K562 (cell line): ENCODE data around the gene LSM12. TPM values are rescaled to one million over a fixed set of nuclear protein-coding genes. Genes with fewer than 3 reads are reported as not detected.

Experiments used
- ATAC-seq: fragments of 200-7000 bp; cut with Tn5 transposase; 3 replicates; pipeline ENCODE4 v1.9.1; 2020; ENCODE audit warnings: moderate library complexity
- BruUV-seq: library from RNA; stranded (reverse); fragments of 400-500 nt; replicated peaks from 2 replicates; lab custom pipeline; 2021; lab: Mats Ljungman, UMichigan
- CTCF ChIA-PET: fragments of 300-600 bp; formaldehyde crosslinking; extraction: SDS; loops from one replicate; lab custom pipeline; 2021; ENCODE audit warnings: low intra/inter-chr PET ratio; lab: Yijun Ruan, JAX
- POLR2A ChIA-PET: fragments of 300-600, 350-650 bp; sonication (Branson Sonifier 250); formaldehyde crosslinking; extraction: SDS; loops from one replicate; lab custom pipeline; 2021; ENCODE audit warnings: antibody characterized with exemption, inconsistent platforms; lab: Yijun Ruan, JAX
- DNase-seq, 4 experiments: peaks; one replicate each; pipeline versions ENCODE4 v3.0.0 to v3.0.0-alpha.2; 2011 to 2018; ENCODE audit warnings: low spot score in 3 of 4, mixed read lengths in 3 of 4; ENCODE audit errors: extremely low read depth in 1 of 4
- FAIRE-seq: peaks from 2 replicates; lab custom pipeline; 2011; peaks lifted over from hg19 to GRCh38; lab: Jason Lieb, UNC
- H2AFZ ChIP-seq: 2 replicates; pipeline ENCODE4 v1.6.0; 2011; ENCODE audit warnings: low read depth, low read length, control low read depth, inconsistent platforms
- H3K27ac ChIP-seq: fragments of 200-600 bp; 3 replicates; pipeline ENCODE4 v1.8.0; 2011; ENCODE audit warnings: low read depth, mild to moderate bottlenecking, control low read depth, inconsistent platforms, low read length, moderate library complexity, mixed read lengths; ENCODE audit errors: extremely low read depth
- H3K27me3 ChIP-seq, 2 experiments: fragments of 300-600 bp in 1 of 2; 2 replicates in 1 of 2; 3 replicates in 1 of 2; pipeline versions ENCODE4 v1.6.0 to v1.8.0; 2011; ENCODE audit warnings: inconsistent platforms in 2 of 2, low read length in 2 of 2, mild to moderate bottlenecking in 1 of 2, mixed read lengths in 1 of 2, moderate library complexity in 1 of 2; ENCODE audit not compliant: control insufficient read depth in 2 of 2, insufficient read depth in 2 of 2
- H3K36me3 ChIP-seq: fragments of 300-600 bp; 3 replicates; pipeline ENCODE4 v1.8.0; 2011; ENCODE audit warnings: mild to moderate bottlenecking, low read length, inconsistent platforms; ENCODE audit not compliant: control insufficient read depth, insufficient read depth
- H3K4me1 ChIP-seq, 2 experiments: fragments of 200-600 bp in 1 of 2; replicated peaks in 1 of 2; 2 replicates in 1 of 2; 3 replicates in 1 of 2; pipeline versions ENCODE4 v1.5.1 to v1.8.0; 2011; ENCODE audit warnings: inconsistent platforms in 2 of 2, low read length in 2 of 2, mild to moderate bottlenecking in 1 of 2, mixed read lengths in 1 of 2, moderate library complexity in 1 of 2; ENCODE audit not compliant: control insufficient read depth in 2 of 2, insufficient read depth in 2 of 2
- H3K4me2 ChIP-seq: 2 replicates; pipeline ENCODE4 v1.6.1; 2011; ENCODE audit warnings: low read length, control low read depth, inconsistent platforms, mixed read lengths; ENCODE audit not compliant: insufficient read depth
- H3K4me3 ChIP-seq: fragments of 200-600 bp; sonication (generic), shearing (Covaris generic); 2 replicates; pipeline ENCODE4 v1.5.1; 2016; ENCODE audit warnings: control low read depth, inconsistent platforms
- H3K79me2 ChIP-seq: fragments of 200-600 bp; 3 replicates; pipeline ENCODE4 v1.8.0; 2011; ENCODE audit warnings: low read length, inconsistent platforms; ENCODE audit not compliant: control insufficient read depth, insufficient read depth
- H3K9ac ChIP-seq, 2 experiments: 2 replicates each; pipeline versions ENCODE4 v1.6.0 to v1.6.1; 2011; ENCODE audit warnings: low read depth in 2 of 2, low read length in 2 of 2, control low read depth in 1 of 2, inconsistent platforms in 1 of 2, mild to moderate bottlenecking in 1 of 2, mixed read lengths in 1 of 2; ENCODE audit not compliant: insufficient read depth in 1 of 2
- H3K9me1 ChIP-seq: one replicate; pipeline ENCODE4 v1.6.0; 2011; ENCODE audit warnings: inconsistent platforms, mild to moderate bottlenecking, low read length, moderate library complexity; ENCODE audit not compliant: control insufficient read depth, insufficient read depth
- H3K9me3 ChIP-seq: replicated peaks from 2 replicates; pipeline ENCODE4 v1.5.1; 2011; ENCODE audit warnings: low read depth, low read length, inconsistent platforms; ENCODE audit not compliant: control insufficient read depth, insufficient read depth
- H4K20me1 ChIP-seq: replicated peaks from 2 replicates; pipeline ENCODE4 v1.6.1; 2011; ENCODE audit warnings: low read length, inconsistent platforms, mixed read lengths; ENCODE audit not compliant: control insufficient read depth, insufficient read depth
- CBFA2T2 ChIP-seq: fragments of 450-650 bp; conservative IDR thresholded peaks from 2 replicates; pipeline ENCODE4 v1.6.1; 2017; ENCODE audit warnings: mild to moderate bottlenecking
- CBX3 ChIP-seq, 2 experiments: IDR thresholded peaks; 1 replicate in 1 of 2; 2 replicates in 1 of 2; pipeline ENCODE4 v1.6.1; 2012; ENCODE audit warnings: inconsistent platforms in 2 of 2, low read length in 2 of 2, borderline replicate concordance in 1 of 2, control low read depth in 1 of 2
- FOXO4 ChIP-seq: fragments of 450-650 bp; formaldehyde crosslinking; IDR thresholded peaks from 2 replicates; pipeline ENCODE4 v1.4.0; 2020; ENCODE audit warnings: mild to moderate bottlenecking, moderate library complexity
- MAFF ChIP-seq: IDR thresholded peaks from 2 replicates; pipeline ENCODE4 v1.6.1; 2012; ENCODE audit warnings: low read length, improper control_type of control experiment
- NFE2L1 ChIP-seq: fragments of 450-650 bp; IDR thresholded peaks from 2 replicates; pipeline ENCODE4 v1.6.1; 2016; ENCODE audit warnings: missing genetic modification characterization, low read depth, mild to moderate bottlenecking, missing compliant biosample characterization, moderate library complexity, borderline replicate concordance
- PREB ChIP-seq: sonication (generic); formaldehyde crosslinking; IDR thresholded peaks from 2 replicates; pipeline ENCODE4 v1.8.1; 2023; ENCODE audit warnings: mild to moderate bottlenecking, missing genetic modification reagents
- SIN3B ChIP-seq: fragments of 450-650 bp; IDR thresholded peaks from 2 replicates; pipeline ENCODE4 v1.6.1; 2017; ENCODE audit warnings: low read depth, mild to moderate bottlenecking, moderate library complexity
- TBL1XR1 ChIP-seq, 2 experiments: IDR thresholded peaks; 2 replicates each; pipeline ENCODE4 v1.6.1; 2012; ENCODE audit warnings: improper control_type of control experiment in 2 of 2, low read length in 2 of 2, mild to moderate bottlenecking in 1 of 2
- ZNF140 ChIP-seq: fragments of 250-450 bp; sonication (Bioruptor Pico); IDR thresholded peaks from 2 replicates; pipeline ENCODE4 v1.8.0; 2021; ENCODE audit warnings: moderate library complexity, mild to moderate bottlenecking, inconsistent platforms
- WGBS: fragments of 100-300 bp; shearing (Covaris generic); methylation state at CpG from one replicate; pipeline ENCODE4 v1.1.6; 2016; ENCODE audit warnings: low coverage, mixed read lengths; ENCODE audit not compliant: insufficient coverage; ENCODE audit errors: missing lambda C conversion rate; 5-methylcytosine and 5-hydroxymethylcytosine counted together
- in situ Hi-C: fragments of 300-500 bp; cut with MboI; formaldehyde crosslinking; loops from 4 replicates; pipeline ENCODE4 v1.15.0; 2018; ENCODE audit warnings: inconsistent platforms, mixed read lengths
- intact Hi-C: fragments of 100-400 bp; cut with micrococcal nuclease; formaldehyde crosslinking; loops from 2 replicates; pipeline ENCODE4 v1.14.2; 2022
- polyA plus RNA-seq, 8 experiments: library from polyadenylated mRNA; depleted of rRNA in 4 of 8; stranded (reverse) in 5 of 8; unstranded in 3 of 8; fragments of >200 nt; fragmentation: Nextera tagmentation in 2 of 8; fragmentation: Illumina TruSeq in 1 of 8; extraction: Ambion mirVana in 2 of 8; extraction: Trizol in 1 of 8; gene quantifications; 2 replicates each; pipeline versions ENCODE4 v1.2.1 to v1.2.3, GENCODE V29; 2011 to 2014; ENCODE audit warnings: inconsistent platforms in 1 of 8, missing spikeins in 1 of 8
- total RNA-seq, 7 experiments: library from RNA; depleted of rRNA in 6 of 7; stranded (reverse); fragments of >200 nt in 6 of 7; fragmentation: Illumina TruSeq in 2 of 7; extraction: Trizol in 2 of 7; gene quantifications; 2 replicates each; pipeline versions ENCODE4 v1.2.1 to v1.2.3, GENCODE V29; 2011 to 2021; ENCODE audit warnings: low replicate concordance in 1 of 7
- TF ChIP-seq, protein P1 (sequence below): fragments of 450-650 bp; IDR thresholded peaks from 2 replicates; pipeline ENCODE4 v1.6.1; 2014; ENCODE audit warnings: low read depth, mild to moderate bottlenecking, moderate library complexity, borderline replicate concordance

The LSM12 gene
- total and polyA plus RNA-seq, 9 of the 15 experiments (the other 6 are each of a cell fraction or from before 2014, with no cell fraction given): 53.0 to 258 (median 89.3) TPM

DNA sequence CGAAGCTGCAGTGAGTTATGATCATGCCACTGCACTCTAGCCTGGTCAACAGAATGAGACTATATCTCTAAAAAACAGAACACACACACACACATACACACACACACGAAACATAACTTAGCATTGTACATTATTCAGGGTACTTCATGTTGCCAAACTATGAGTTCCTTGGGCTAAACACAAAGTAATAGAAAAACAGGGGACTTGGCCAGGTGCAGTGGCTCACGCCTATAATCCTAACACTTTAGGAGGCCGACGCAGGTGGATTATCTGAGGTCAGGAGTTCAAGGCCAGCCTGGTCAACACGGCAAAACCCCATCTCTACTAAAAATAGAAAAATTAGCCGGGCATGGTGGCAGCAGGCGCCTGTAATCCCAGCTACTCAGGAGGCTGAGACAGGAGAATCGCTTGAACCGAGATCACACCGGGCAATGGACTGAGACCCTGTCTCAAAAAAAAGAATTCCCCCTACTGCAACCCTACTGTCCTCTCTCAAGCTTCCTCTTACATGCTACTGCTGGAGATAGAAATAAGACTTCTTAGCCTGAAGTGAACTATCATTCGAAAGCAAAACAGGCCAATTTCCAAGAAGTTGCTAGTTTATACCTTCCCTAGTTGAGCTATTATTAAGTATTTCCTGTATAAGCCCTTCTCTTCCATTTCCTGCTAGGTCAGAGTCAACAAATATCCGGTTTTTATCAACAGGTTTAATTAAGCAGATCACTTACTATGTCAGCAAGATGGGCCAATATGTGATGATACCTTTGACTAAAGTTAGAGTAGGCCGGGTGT is 7.2 kb downstream of the LSM12 start:
- no TSS peak for BruUV-seq
- peaks cover 88% of the 10 kb centered on the region for H3K36me3 ChIP-seq
- DNase-seq (no peak), ATAC-seq (no peak), FAIRE-seq (no peak)
- intact Hi-C loops (no loop called here), in situ Hi-C loops (no loop called here)
- H3K27me3 ChIP-seq: no peaks in the 10 kb centered on the region
- CTCF ChIA-PET: no interaction called here
- TF ChIP-seq, protein P1, sequence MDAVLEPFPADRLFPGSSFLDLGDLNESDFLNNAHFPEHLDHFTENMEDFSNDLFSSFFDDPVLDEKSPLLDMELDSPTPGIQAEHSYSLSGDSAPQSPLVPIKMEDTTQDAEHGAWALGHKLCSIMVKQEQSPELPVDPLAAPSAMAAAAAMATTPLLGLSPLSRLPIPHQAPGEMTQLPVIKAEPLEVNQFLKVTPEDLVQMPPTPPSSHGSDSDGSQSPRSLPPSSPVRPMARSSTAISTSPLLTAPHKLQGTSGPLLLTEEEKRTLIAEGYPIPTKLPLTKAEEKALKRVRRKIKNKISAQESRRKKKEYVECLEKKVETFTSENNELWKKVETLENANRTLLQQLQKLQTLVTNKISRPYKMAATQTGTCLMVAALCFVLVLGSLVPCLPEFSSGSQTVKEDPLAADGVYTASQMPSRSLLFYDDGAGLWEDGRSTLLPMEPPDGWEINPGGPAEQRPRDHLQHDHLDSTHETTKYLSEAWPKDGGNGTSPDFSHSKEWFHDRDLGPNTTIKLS: no peak
- TF ChIP-seq FOXO4 (CRISPR knock-in tag) (no peak), NFE2L1 (tag) (no peak), ZNF140 (no peak), PREB (no peak), CBX3 (IDR thresholded peaks at IDR 0.05; ENCODE audit: borderline replicate concordance in 1 of 2, low read length in 2 of 2) (no peak), TBL1XR1 (IDR thresholded peaks at IDR 0.05; ENCODE audit: low read length in 2 of 2) (no peak), CBFA2T2 (no peak), SIN3B (no peak), MAFF (no peak)
- peaks cover 5% of the 10 kb centered on the region; the same call in 1 of the 2 replicates for H4K20me1 ChIP-seq
- no peak overlapping the region for H3K9ac ChIP-seq
- H3K9me3 ChIP-seq: no peaks in the 10 kb centered on the region
- H3K27ac ChIP-seq: no peak overlapping the region; the same call in 2 of the 3 replicates
- H3K79me2 ChIP-seq: peaks cover 88% of the 10 kb centered on the region
- H3K4me2 ChIP-seq: no peak overlapping the region
- peaks cover 0 to 6% of the 10 kb centered on the region in 2 experiments; a peak in 3 of 5 replicates for H3K4me1 ChIP-seq
- no peak overlapping the region for H3K4me3 ChIP-seq
- H2AFZ ChIP-seq: no peak overlapping the region
- POLR2A ChIA-PET: interaction anchor here (0.5 kb wide), 1 partner anchor 149 kb away, joined by 6 read pairs; no protein-coding TSS in a partner anchor
- H3K9me1 ChIP-seq: no peaks in the 10 kb centered on the region
- WGBS: 86% methylated on average over 14 of the region's 14 CpGs
